Spleen (tissue), 7 donors: ENCODE data around the gene VAV1.

Source experiments
- POLR2A ChIP-seq, 3 donors: fragments of 450-650 bp; IDR thresholded peaks; one replicate each; pipeline ENCODE4 v1.5.1; 2017; ENCODE audit warnings: antibody characterized with exemption in 3 of 3, mild to moderate bottlenecking in 1 of 3
- POLR2AphosphoS5 ChIP-seq, 3 donors: sonication (generic); formaldehyde crosslinking; IDR thresholded peaks; one replicate each; pipeline ENCODE4 v1.5.1; 2017; ENCODE audit warnings: antibody characterized with exemption in 3 of 3
- TF ChIP-seq, protein P1 (sequence below), 11 experiments: fragments of 200-600 bp in 7 of 11; fragments of 450-650 bp in 4 of 11; sonication (generic) in 4 of 11; IDR thresholded peaks in 8 of 11; conservative IDR thresholded peaks in 3 of 11; 1 replicate in 7 of 11; 2 replicates in 4 of 11; pipeline versions ENCODE4 v1.4.0 to v1.8.0; 2016 to 2021; ENCODE audit warnings: antibody characterized with exemption in 11 of 11, inconsistent platforms in 4 of 11, mild to moderate bottlenecking in 1 of 11
- donor health status: DM: no; HTN: no; CAD: no; lungs with moderate emphysema.
- donor health status: DM: no; HTN: no; CAD: no.
- donor health status: DM: no; HTN: no; CAD: no.

DNA sequence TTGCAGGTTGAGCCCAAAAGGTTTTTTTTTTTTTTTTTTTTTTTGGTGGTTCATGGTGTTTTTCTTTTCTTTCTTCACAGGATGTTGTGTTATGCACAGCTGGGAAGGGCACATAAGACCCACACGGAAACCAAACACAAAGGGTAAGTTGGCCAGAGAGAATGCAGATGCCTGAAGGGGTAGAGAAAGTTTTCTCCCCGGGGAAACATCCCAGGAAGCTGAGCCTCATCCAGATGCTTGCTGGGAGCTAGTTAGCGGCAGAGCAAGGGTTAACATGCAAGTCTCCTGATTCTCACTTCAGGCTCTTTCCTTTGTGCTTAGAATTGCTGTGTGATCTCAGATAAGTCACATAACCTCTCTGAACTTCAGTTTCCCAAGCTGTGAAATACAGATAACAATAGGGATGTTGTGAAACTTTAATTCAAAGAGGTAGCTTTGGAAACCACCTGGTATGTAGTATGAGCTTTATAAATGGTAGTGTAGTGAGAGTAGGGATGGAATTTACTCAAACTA is 117.9 kb downstream of the VAV1 start:
- TF ChIP-seq POLR2A (IDR thresholded peaks at IDR 0.05) = no peak
- TF ChIP-seq, protein P1, sequence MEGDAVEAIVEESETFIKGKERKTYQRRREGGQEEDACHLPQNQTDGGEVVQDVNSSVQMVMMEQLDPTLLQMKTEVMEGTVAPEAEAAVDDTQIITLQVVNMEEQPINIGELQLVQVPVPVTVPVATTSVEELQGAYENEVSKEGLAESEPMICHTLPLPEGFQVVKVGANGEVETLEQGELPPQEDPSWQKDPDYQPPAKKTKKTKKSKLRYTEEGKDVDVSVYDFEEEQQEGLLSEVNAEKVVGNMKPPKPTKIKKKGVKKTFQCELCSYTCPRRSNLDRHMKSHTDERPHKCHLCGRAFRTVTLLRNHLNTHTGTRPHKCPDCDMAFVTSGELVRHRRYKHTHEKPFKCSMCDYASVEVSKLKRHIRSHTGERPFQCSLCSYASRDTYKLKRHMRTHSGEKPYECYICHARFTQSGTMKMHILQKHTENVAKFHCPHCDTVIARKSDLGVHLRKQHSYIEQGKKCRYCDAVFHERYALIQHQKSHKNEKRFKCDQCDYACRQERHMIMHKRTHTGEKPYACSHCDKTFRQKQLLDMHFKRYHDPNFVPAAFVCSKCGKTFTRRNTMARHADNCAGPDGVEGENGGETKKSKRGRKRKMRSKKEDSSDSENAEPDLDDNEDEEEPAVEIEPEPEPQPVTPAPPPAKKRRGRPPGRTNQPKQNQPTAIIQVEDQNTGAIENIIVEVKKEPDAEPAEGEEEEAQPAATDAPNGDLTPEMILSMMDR (IDR thresholded peaks at IDR 0.05 in 8 of 11, conservative IDR thresholded peaks at IDR 0.05 in 3 of 11) = no peak
- TF ChIP-seq POLR2AphosphoS5 (IDR thresholded peaks at IDR 0.05) = no peak
